SK-N-SH (cell line): ENCODE measurements around the gene PTGIS. TPM values are rescaled to one million over a fixed set of nuclear protein-coding genes. Genes with fewer than 3 reads are reported as not detected.

ENCODE experiments used
- CTCF ChIA-PET: fragments of 300-600, 350-600 bp; formaldehyde crosslinking; extraction: SDS; loops from one replicate; lab custom pipeline; 2021; lab: Yijun Ruan, JAX
- POLR2A ChIA-PET: fragments of 350-600 bp; sonication (Branson Sonifier 250); formaldehyde crosslinking; extraction: SDS; loops from one replicate; lab custom pipeline; 2020; ENCODE audit warnings: antibody characterized with exemption, inconsistent platforms; lab: Yijun Ruan, JAX
- DNase-seq: peaks from one replicate; pipeline ENCODE4 v3.0.0; 2012
- H2AFZ ChIP-seq: fragments of 200-600 bp; sonication (generic); 2 replicates; pipeline ENCODE4 v1.8.1; 2016; ENCODE audit warnings: antibody characterized with exemption, mild to moderate bottlenecking, low read depth
- H3F3A ChIP-seq: fragments of 200-600 bp; sonication (generic); replicated peaks from 2 replicates; pipeline ENCODE3; 2016; ENCODE audit warnings: antibody characterized with exemption, mild to moderate bottlenecking; ENCODE audit not compliant: insufficient read depth
- H3K27ac ChIP-seq, 2 experiments: fragments of 200-500 bp in 1 of 2; fragments of 200-600 bp in 1 of 2; sonication (Bioruptor generic) in 1 of 2; sonication (generic), shearing (Covaris generic) in 1 of 2; 2 replicates each; pipeline versions ENCODE4 v1.5.1 to v1.6.1; 2014 to 2016; ENCODE audit warnings: low read depth in 2 of 2, inconsistent platforms in 1 of 2, low read length in 1 of 2, mild to moderate bottlenecking in 1 of 2, mixed read lengths in 1 of 2
- H3K27me3 ChIP-seq: fragments of 200-600 bp; sonication (generic), shearing (Covaris generic); 2 replicates; pipeline ENCODE4 v1.6.1; 2016; ENCODE audit warnings: mixed run types; ENCODE audit not compliant: insufficient read depth
- H3K36me3 ChIP-seq, 2 experiments: fragments of 200-500 bp in 1 of 2; fragments of 200-600 bp in 1 of 2; sonication (Bioruptor generic) in 1 of 2; sonication (generic) in 1 of 2; replicated peaks in 1 of 2; 2 replicates each; pipeline versions ENCODE3 to v1.5.1; 2014 to 2016; ENCODE audit warnings: low read length in 1 of 2, mild to moderate bottlenecking in 1 of 2; ENCODE audit not compliant: insufficient read depth in 2 of 2, control insufficient read depth in 1 of 2
- H3K4me1 ChIP-seq, 2 experiments: fragments of 200-500 bp in 1 of 2; fragments of 200-600 bp in 1 of 2; sonication (Bioruptor generic) in 1 of 2; sonication (generic), shearing (Covaris generic) in 1 of 2; 2 replicates each; pipeline versions ENCODE4 v1.5.1 to v1.6.1; 2014 to 2016; ENCODE audit warnings: low read depth in 1 of 2, low read length in 1 of 2, mixed run types in 1 of 2; ENCODE audit not compliant: insufficient read depth in 2 of 2, control insufficient read depth in 1 of 2
- H3K4me2 ChIP-seq: fragments of 200-600 bp; sonication (generic), shearing (Covaris generic); 2 replicates; pipeline ENCODE4 v1.6.1; 2017; ENCODE audit warnings: mixed run types
- H3K4me3 ChIP-seq, 2 experiments: fragments of 200-500 bp in 1 of 2; fragments of 200-600 bp in 1 of 2; sonication (Bioruptor generic) in 1 of 2; sonication (generic), shearing (Covaris generic) in 1 of 2; 2 replicates each; pipeline versions ENCODE4 v1.5.1 to v1.8.1; 2014 to 2016; ENCODE audit warnings: low read depth in 2 of 2, inconsistent platforms in 1 of 2, low read length in 1 of 2, mild to moderate bottlenecking in 1 of 2, mixed read lengths in 1 of 2, moderate library complexity in 1 of 2
- H3K79me2 ChIP-seq: fragments of 200-600 bp; sonication (generic); 2 replicates; pipeline ENCODE4 v1.8.1; 2017; ENCODE audit warnings: mild to moderate bottlenecking; ENCODE audit not compliant: insufficient read depth
- H3K9ac ChIP-seq: fragments of 200-600 bp; sonication (generic); 2 replicates; pipeline ENCODE4 v1.6.1; 2017; ENCODE audit warnings: mixed run types
- H3K9me2 ChIP-seq: fragments of 200-600 bp; sonication (generic); 2 replicates; pipeline ENCODE4 v1.6.1; 2017; ENCODE audit warnings: mixed run types
- H3K9me3 ChIP-seq: fragments of 200-600 bp; sonication (generic); 2 replicates; pipeline ENCODE4 v1.6.1; 2017; ENCODE audit warnings: mixed run types, mild to moderate bottlenecking, moderate library complexity
- H4K20me1 ChIP-seq: fragments of 200-600 bp; sonication (generic); 2 replicates; pipeline ENCODE4 v1.6.1; 2017; ENCODE audit warnings: mild to moderate bottlenecking, mixed run types; ENCODE audit not compliant: insufficient read depth
- EP300 ChIP-seq, 2 experiments: IDR thresholded peaks; 2 replicates each; pipeline versions ENCODE4 v1.4.0 to v1.6.1; 2012; ENCODE audit warnings: borderline replicate concordance in 1 of 2, low read depth in 1 of 2, low read length in 1 of 2
- FOSL2 ChIP-seq: IDR thresholded peaks from 2 replicates; pipeline ENCODE4 v1.4.0; 2012; ENCODE audit warnings: low read depth, mild to moderate bottlenecking, moderate library complexity, borderline replicate concordance
- GABPA ChIP-seq: IDR thresholded peaks from 2 replicates; pipeline ENCODE4 v1.4.0; 2012; ENCODE audit warnings: low read depth, mild to moderate bottlenecking
- GATA2 ChIP-seq: sonication (generic); formaldehyde crosslinking; IDR thresholded peaks from 2 replicates; pipeline ENCODE4 v1.5.0; 2020; ENCODE audit warnings: mild to moderate bottlenecking, missing genetic modification reagents
- JUND ChIP-seq: IDR thresholded peaks from 2 replicates; pipeline ENCODE4 v1.4.0; 2012
- MXI1 ChIP-seq: IDR thresholded peaks from 2 replicates; pipeline ENCODE4 v1.6.1; 2012; ENCODE audit warnings: mild to moderate bottlenecking, low read depth, low read length, improper control_type of control experiment
- NFIC ChIP-seq: IDR thresholded peaks from 2 replicates; pipeline ENCODE4 v1.4.0; 2012; ENCODE audit warnings: borderline replicate concordance
- RAD21 ChIP-seq: IDR thresholded peaks from 2 replicates; pipeline ENCODE4 v1.6.1; 2012; ENCODE audit warnings: mild to moderate bottlenecking, low read length
- RFX5 ChIP-seq: IDR thresholded peaks from 2 replicates; pipeline ENCODE4 v1.6.1; 2012; ENCODE audit warnings: mild to moderate bottlenecking, improper control_type of control experiment, low read length
- RXRA ChIP-seq: IDR thresholded peaks from 2 replicates; pipeline ENCODE4 v1.4.0; 2012; ENCODE audit warnings: low read depth, mild to moderate bottlenecking, borderline replicate concordance
- SIN3A ChIP-seq: IDR thresholded peaks from 2 replicates; pipeline ENCODE4 v1.6.1; 2012; ENCODE audit warnings: low read depth, mild to moderate bottlenecking, low read length, moderate library complexity, borderline replicate concordance
- SMC3 ChIP-seq: IDR thresholded peaks from 2 replicates; pipeline ENCODE4 v1.6.1; 2012; ENCODE audit warnings: low read depth, low read length, improper control_type of control experiment
- TAF1 ChIP-seq: IDR thresholded peaks from 2 replicates; pipeline ENCODE4 v1.6.1; 2012; ENCODE audit warnings: low read depth, mild to moderate bottlenecking, low read length, moderate library complexity, borderline replicate concordance
- TCF12 ChIP-seq: IDR thresholded peaks from 2 replicates; pipeline ENCODE4 v1.4.0; 2012
- YY1 ChIP-seq: IDR thresholded peaks from 2 replicates; pipeline ENCODE4 v1.4.0; 2012; ENCODE audit warnings: low read depth, mild to moderate bottlenecking
- WGBS: methylation state at CpG from one replicate; pipeline ENCODE4 v1.1.6; 2017; ENCODE audit warnings: low lambda C conversion rate; 5-methylcytosine and 5-hydroxymethylcytosine counted together
- polyA plus RNA-seq, 3 experiments: library from polyadenylated mRNA; depleted of rRNA; stranded (reverse); fragments of >200 nt; gene quantifications; 2 replicates each; pipeline ENCODE4 v1.2.3, GENCODE V29; 2012
- TF ChIP-seq, protein P1 (sequence below): fragments of 150-350 bp; IDR thresholded peaks from 2 replicates; pipeline ENCODE4 v1.6.1; 2016; ENCODE audit warnings: mild to moderate bottlenecking, low read depth, low read length
- TF ChIP-seq, protein P2 (sequence below): IDR thresholded peaks from 2 replicates; pipeline ENCODE4 v1.6.1; 2012; ENCODE audit warnings: mild to moderate bottlenecking, low read depth, low read length, moderate library complexity
- TF ChIP-seq, protein P3 (sequence below): IDR thresholded peaks from 2 replicates; pipeline ENCODE4 v1.4.0; 2012; ENCODE audit warnings: low read depth, borderline replicate concordance

Gene PTGIS
- polyA plus RNA-seq, 1 of the 3 experiments (the other 2 are of a cell fraction), result 1.0 TPM

DNA sequence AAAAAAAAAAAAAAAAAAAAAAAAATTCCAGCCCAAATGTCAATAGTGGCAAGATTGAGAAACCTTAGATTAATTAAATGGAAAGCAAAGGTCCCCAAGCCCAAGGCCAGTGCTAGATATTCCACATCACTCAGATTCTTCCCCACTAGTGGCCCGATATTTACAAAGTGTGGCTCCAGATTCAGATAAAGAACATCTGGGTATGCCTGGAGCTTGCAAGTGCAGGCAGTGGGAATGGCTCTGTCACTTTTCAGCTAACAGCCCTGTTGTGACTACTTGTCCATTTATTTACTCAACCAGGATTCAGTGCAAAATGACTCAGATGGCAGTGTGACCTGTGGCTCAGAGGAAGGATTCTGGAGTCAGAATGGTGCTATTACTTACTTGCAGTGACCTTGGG, 77.2 kb downstream of the PTGIS start:
- Histone ChIP-seq H3K79me2 (no peaks in the 10 kb centered on the region), H3K4me3 (no peak overlapping the region), H3K9ac (no peak overlapping the region), H2AFZ (no peak overlapping the region), H3K9me3 (no peaks in the 10 kb centered on the region), H3K9me2 (no peaks in the 10 kb centered on the region), H4K20me1 (no peaks in the 10 kb centered on the region), H3K4me2 (no peak overlapping the region), H3K36me3 (no peaks in the 10 kb centered on the region), H3F3A (no peaks in the 10 kb centered on the region), H3K4me1 (no peaks in the 10 kb centered on the region), H3K27ac (no peak overlapping the region), H3K27me3 (peaks cover 26% of the 10 kb centered on the region; the same call in 1 of the 2 replicates)
- TF ChIP-seq RAD21, result no peak
- no peak for TF ChIP-seq RFX5
- no peak for TF ChIP-seq TCF12
- no peak for TF ChIP-seq SIN3A
- TF ChIP-seq JUND, result no peak
- ChIA-PET POLR2A (no interaction called here), CTCF (interaction anchor here (1.2 to 1.5 kb wide), 4 partner anchors 18 to 156 kb away, joined by 5 to 6 read pairs (median 5); no protein-coding TSS in a partner anchor)
- 46% methylated on average over 1 of the region's 1 CpG for WGBS
- DNase-seq, result no peak

DNA sequence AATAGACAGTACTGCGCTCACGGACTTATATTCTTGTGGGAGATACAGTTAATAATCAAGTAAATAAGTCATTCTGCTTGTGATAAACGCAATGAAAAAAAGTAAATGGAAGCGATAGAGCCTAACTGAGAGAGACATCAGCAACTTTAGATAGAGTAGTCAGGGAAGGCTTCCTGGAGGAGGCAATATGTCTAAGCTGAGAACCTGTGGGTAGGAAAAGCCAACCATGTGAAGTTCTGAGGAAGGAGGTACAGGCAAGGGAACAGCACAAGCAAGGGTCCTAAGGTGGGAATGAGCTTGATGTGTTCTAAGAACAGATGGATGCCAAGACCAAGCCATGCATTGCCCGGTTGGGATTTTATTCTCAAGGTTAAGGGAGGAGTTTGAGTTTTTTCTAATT, 78.2 kb downstream of the PTGIS start:
- no peaks in the 10 kb centered on the region for H3K9me2 ChIP-seq
- no peak overlapping the region for H2AFZ ChIP-seq
- H3K9ac ChIP-seq, result no peak overlapping the region
- WGBS, result 47% methylated on average over 5 of the region's 5 CpGs
- POLR2A ChIA-PET, result no interaction called here
- no peaks in the 10 kb centered on the region; a peak in 1 of 4 replicates for H3K4me1 ChIP-seq
- CTCF ChIA-PET, result interaction anchor here (0.9 to 1.4 kb wide), 4 partner anchors 19 to 244 kb away, joined by 3 to 6 read pairs (median 4); no protein-coding TSS in a partner anchor
- DNase-seq, result no peak
- no peak overlapping the region for H3K4me2 ChIP-seq
- TF ChIP-seq, protein P1, sequence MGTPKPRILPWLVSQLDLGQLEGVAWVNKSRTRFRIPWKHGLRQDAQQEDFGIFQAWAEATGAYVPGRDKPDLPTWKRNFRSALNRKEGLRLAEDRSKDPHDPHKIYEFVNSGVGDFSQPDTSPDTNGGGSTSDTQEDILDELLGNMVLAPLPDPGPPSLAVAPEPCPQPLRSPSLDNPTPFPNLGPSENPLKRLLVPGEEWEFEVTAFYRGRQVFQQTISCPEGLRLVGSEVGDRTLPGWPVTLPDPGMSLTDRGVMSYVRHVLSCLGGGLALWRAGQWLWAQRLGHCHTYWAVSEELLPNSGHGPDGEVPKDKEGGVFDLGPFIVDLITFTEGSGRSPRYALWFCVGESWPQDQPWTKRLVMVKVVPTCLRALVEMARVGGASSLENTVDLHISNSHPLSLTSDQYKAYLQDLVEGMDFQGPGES, result no peak
- TF ChIP-seq TAF1 (no peak), YY1 (no peak), EP300 (IDR thresholded peaks at IDR 0.05; ENCODE audit: borderline replicate concordance in 1 of 2, low read depth in 1 of 2, low read length in 1 of 2) (no peak), GABPA (no peak), JUND (no peak), GATA2 (CRISPR knock-in tag) (no peak), FOSL2 (no peak), SIN3A (no peak), SMC3 (no peak), RAD21 (no peak), RXRA (no peak), NFIC (no peak), MXI1 (no peak)
- TF ChIP-seq, protein P2, sequence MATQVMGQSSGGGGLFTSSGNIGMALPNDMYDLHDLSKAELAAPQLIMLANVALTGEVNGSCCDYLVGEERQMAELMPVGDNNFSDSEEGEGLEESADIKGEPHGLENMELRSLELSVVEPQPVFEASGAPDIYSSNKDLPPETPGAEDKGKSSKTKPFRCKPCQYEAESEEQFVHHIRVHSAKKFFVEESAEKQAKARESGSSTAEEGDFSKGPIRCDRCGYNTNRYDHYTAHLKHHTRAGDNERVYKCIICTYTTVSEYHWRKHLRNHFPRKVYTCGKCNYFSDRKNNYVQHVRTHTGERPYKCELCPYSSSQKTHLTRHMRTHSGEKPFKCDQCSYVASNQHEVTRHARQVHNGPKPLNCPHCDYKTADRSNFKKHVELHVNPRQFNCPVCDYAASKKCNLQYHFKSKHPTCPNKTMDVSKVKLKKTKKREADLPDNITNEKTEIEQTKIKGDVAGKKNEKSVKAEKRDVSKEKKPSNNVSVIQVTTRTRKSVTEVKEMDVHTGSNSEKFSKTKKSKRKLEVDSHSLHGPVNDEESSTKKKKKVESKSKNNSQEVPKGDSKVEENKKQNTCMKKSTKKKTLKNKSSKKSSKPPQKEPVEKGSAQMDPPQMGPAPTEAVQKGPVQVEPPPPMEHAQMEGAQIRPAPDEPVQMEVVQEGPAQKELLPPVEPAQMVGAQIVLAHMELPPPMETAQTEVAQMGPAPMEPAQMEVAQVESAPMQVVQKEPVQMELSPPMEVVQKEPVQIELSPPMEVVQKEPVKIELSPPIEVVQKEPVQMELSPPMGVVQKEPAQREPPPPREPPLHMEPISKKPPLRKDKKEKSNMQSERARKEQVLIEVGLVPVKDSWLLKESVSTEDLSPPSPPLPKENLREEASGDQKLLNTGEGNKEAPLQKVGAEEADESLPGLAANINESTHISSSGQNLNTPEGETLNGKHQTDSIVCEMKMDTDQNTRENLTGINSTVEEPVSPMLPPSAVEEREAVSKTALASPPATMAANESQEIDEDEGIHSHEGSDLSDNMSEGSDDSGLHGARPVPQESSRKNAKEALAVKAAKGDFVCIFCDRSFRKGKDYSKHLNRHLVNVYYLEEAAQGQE, result no peak
- TF ChIP-seq, protein P3, sequence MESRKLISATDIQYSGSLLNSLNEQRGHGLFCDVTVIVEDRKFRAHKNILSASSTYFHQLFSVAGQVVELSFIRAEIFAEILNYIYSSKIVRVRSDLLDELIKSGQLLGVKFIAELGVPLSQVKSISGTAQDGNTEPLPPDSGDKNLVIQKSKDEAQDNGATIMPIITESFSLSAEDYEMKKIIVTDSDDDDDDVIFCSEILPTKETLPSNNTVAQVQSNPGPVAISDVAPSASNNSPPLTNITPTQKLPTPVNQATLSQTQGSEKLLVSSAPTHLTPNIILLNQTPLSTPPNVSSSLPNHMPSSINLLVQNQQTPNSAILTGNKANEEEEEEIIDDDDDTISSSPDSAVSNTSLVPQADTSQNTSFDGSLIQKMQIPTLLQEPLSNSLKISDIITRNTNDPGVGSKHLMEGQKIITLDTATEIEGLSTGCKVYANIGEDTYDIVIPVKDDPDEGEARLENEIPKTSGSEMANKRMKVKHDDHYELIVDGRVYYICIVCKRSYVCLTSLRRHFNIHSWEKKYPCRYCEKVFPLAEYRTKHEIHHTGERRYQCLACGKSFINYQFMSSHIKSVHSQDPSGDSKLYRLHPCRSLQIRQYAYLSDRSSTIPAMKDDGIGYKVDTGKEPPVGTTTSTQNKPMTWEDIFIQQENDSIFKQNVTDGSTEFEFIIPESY, result no peak
- no peaks in the 10 kb centered on the region for H4K20me1 ChIP-seq
- no peak overlapping the region for H3K27ac ChIP-seq
- H3K36me3 ChIP-seq, result no peaks in the 10 kb centered on the region
- no peaks in the 10 kb centered on the region for H3F3A ChIP-seq
- no peaks in the 10 kb centered on the region for H3K9me3 ChIP-seq
- no peak overlapping the region for H3K4me3 ChIP-seq
- H3K79me2 ChIP-seq, result no peaks in the 10 kb centered on the region
- H3K27me3 ChIP-seq, result peaks cover 33% of the 10 kb centered on the region; the same call in 1 of the 2 replicates
